Measurements from ENCODE around the gene SETBP1. TPM values are rescaled to one million over a fixed set of nuclear protein-coding genes. Genes with fewer than 3 reads are reported as not detected.
"Not testable (repeated sequence)": the region's sequence is repeated elsewhere in the genome, so short reads cannot be mapped to it uniquely, and the experiment has no call there.

The SETBP1 gene
- total RNA-seq, 1 donor from 2014 or later: 131 TPM

- Mint-ChIP-seq H3K4me3 (ENCODE audit: unreplicated experiment) (peak overlapping the region; percentile 81), H3K9me3 (ENCODE audit: unreplicated experiment) (peaks cover 3% of the 10 kb centered on the region), H3K4me1 (ENCODE audit: unreplicated experiment) (peaks cover 26% of the 10 kb centered on the region), H3K36me3 (ENCODE audit: low read depth, unreplicated experiment) (peaks cover 68% of the 10 kb centered on the region), H3K27me3 (ENCODE audit: unreplicated experiment) (peaks cover 6% of the 10 kb centered on the region), H3K27ac (ENCODE audit: unreplicated experiment) (no peak overlapping the region)
- no peak for TF ChIP-seq CTCF (IDR thresholded peaks at IDR 0.05; ENCODE audit: unreplicated experiment)
- DNase-seq (ENCODE audit: low spot score): no peak
Measured at GRCh38 chr18:44799907-44800421, 119.3 kb downstream of the SETBP1 start.

GRCh38 chr18:44800766-44801165, 120.1 kb downstream of the SETBP1 start:
- H3K9me3 Mint-ChIP-seq (ENCODE audit: unreplicated experiment); DNase-seq (ENCODE audit: low spot score); H3K27me3 Mint-ChIP-seq (ENCODE audit: unreplicated experiment); H3K27ac Mint-ChIP-seq (ENCODE audit: unreplicated experiment): not testable (repeated sequence)
- Mint-ChIP-seq H3K4me3 (ENCODE audit: unreplicated experiment) (peak overlapping the region; percentile 81), H3K4me1 (ENCODE audit: unreplicated experiment) (peaks cover 28% of the 10 kb centered on the region), H3K36me3 (ENCODE audit: low read depth, unreplicated experiment) (peaks cover 62% of the 10 kb centered on the region)

DNA sequence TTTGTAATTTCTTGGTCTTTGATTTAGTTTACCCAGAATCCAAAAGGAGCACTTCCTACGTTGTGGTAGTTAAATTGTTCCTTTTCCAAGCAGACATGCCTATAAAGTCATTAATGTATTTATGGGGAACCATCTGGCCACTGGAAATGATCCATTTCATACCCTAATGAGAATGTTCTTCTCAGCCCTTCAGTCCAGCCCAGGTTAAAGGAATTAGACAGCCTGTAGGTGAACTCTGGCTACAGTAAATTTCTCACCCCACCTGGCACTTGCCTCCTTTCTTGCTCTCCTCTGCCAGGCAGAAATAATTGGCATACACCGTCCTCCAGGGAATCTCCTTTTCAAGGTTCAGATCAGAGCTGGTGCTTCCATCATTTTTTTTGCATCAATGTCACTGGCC, 121.1 kb downstream of the SETBP1 start:
- H3K27me3 Mint-ChIP-seq (ENCODE audit: unreplicated experiment): peaks cover 6% of the 10 kb centered on the region

GRCh38 chr18:44802508-44802907, 121.8 kb downstream of the SETBP1 start:
- TF ChIP-seq CTCF (IDR thresholded peaks at IDR 0.05; ENCODE audit: unreplicated experiment): no peak
- Mint-ChIP-seq H3K9me3 (ENCODE audit: unreplicated experiment) (peaks cover 3% of the 10 kb centered on the region), H3K27ac (ENCODE audit: unreplicated experiment) (no peak overlapping the region), H3K4me3 (ENCODE audit: unreplicated experiment) (no peak overlapping the region), H3K27me3 (ENCODE audit: unreplicated experiment) (peaks cover 6% of the 10 kb centered on the region), H3K4me1 (ENCODE audit: unreplicated experiment) (peaks cover 35% of the 10 kb centered on the region), H3K36me3 (ENCODE audit: low read depth, unreplicated experiment) (peaks cover 56% of the 10 kb centered on the region)
- DNase-seq (ENCODE audit: low spot score): no peak

More for the DNA sequence above, 121.1 kb downstream of the SETBP1 start:
- H3K9me3 Mint-ChIP-seq (ENCODE audit: unreplicated experiment): peaks cover 3% of the 10 kb centered on the region
- H3K27ac Mint-ChIP-seq (ENCODE audit: unreplicated experiment): no peak overlapping the region
- peaks cover 32% of the 10 kb centered on the region for H3K4me1 Mint-ChIP-seq (ENCODE audit: unreplicated experiment)
- TF ChIP-seq CTCF (IDR thresholded peaks at IDR 0.05; ENCODE audit: unreplicated experiment): no peak
- H3K36me3 Mint-ChIP-seq (ENCODE audit: low read depth, unreplicated experiment): peaks cover 55% of the 10 kb centered on the region
- H3K4me3 Mint-ChIP-seq (ENCODE audit: unreplicated experiment): no peak overlapping the region
- no peak for DNase-seq (ENCODE audit: low spot score)

GRCh38 chr18:44803019-44803650, 122.4 kb downstream of the SETBP1 start:
- H3K9me3 Mint-ChIP-seq (ENCODE audit: unreplicated experiment): peaks cover 3% of the 10 kb centered on the region
- no peak overlapping the region for H3K27ac Mint-ChIP-seq (ENCODE audit: unreplicated experiment)
- H3K27me3 Mint-ChIP-seq (ENCODE audit: unreplicated experiment): peaks cover 6% of the 10 kb centered on the region
- no peak for DNase-seq (ENCODE audit: low spot score)
- TF ChIP-seq CTCF (IDR thresholded peaks at IDR 0.05; ENCODE audit: unreplicated experiment): no peak
- H3K4me1 Mint-ChIP-seq (ENCODE audit: unreplicated experiment): peaks cover 41% of the 10 kb centered on the region
- peaks cover 56% of the 10 kb centered on the region for H3K36me3 Mint-ChIP-seq (ENCODE audit: low read depth, unreplicated experiment)
- no peak overlapping the region for H3K4me3 Mint-ChIP-seq (ENCODE audit: unreplicated experiment)

Measured in endothelial cell (in vitro differentiated cells).